Kidney (tissue), 14 donors: Measurements from ENCODE around the gene SPEM3. TPM values are rescaled to one million over a fixed set of nuclear protein-coding genes. Genes with fewer than 3 reads are reported as not detected.

Source experiments
- DNase-seq, 5 donors: peaks; one replicate each; pipeline ENCODE4 v3.0.0-alpha.2; 2013 to 2020
- FAIRE-seq: peaks from 2 replicates; lab custom pipeline; 2012; peaks lifted over from hg19 to GRCh38; lab: Jason Lieb, UNC
- H3K27ac ChIP-seq, 2 donors: one replicate each; pipeline ENCODE4 v1.7.0; 2013; ENCODE audit warnings: low read depth in 2 of 2, low read length in 2 of 2, inconsistent platforms in 1 of 2
- H3K27me3 ChIP-seq: one replicate; pipeline ENCODE4 v1.7.1; 2013; ENCODE audit warnings: low read length, inconsistent platforms; ENCODE audit not compliant: control insufficient read depth, insufficient read depth
- H3K36me3 ChIP-seq, 3 donors: one replicate each; pipeline versions ENCODE4 v1.7.0 to v1.7.1; 2013; ENCODE audit warnings: low read length in 3 of 3, control low read depth in 1 of 3, inconsistent platforms in 1 of 3; ENCODE audit not compliant: insufficient read depth in 3 of 3, control insufficient read depth in 2 of 3
- H3K4me1 ChIP-seq, 3 donors: one replicate each; pipeline versions ENCODE4 v1.7.0 to v1.7.1; 2013; ENCODE audit warnings: low read length in 3 of 3, inconsistent platforms in 1 of 3, low read depth in 1 of 3; ENCODE audit not compliant: control insufficient read depth in 2 of 3, insufficient read depth in 2 of 3
- H3K4me3 ChIP-seq, 3 donors: one replicate each; pipeline versions ENCODE4 v1.7.0 to v1.8.1; 2013; ENCODE audit warnings: low read length in 3 of 3, control low read depth in 1 of 3, inconsistent platforms in 1 of 3
- H3K9ac ChIP-seq, 3 donors: one replicate each; pipeline versions ENCODE4 v1.7.0 to v1.7.1; 2013; ENCODE audit warnings: low read length in 3 of 3, control low read depth in 1 of 3, inconsistent platforms in 1 of 3
- H3K9me3 ChIP-seq, 3 donors: one replicate each; pipeline versions ENCODE4 v1.7.0 to v1.7.1; 2013; ENCODE audit warnings: low read length in 3 of 3, control low read depth in 1 of 3, inconsistent platforms in 1 of 3; ENCODE audit not compliant: control insufficient read depth in 2 of 3, insufficient read depth in 1 of 3
- CTCF ChIP-seq: IDR thresholded peaks from 3 replicates; pipeline ENCODE4 v1.5.1; 2012; ENCODE audit warnings: mild to moderate bottlenecking, moderate library complexity, borderline replicate concordance; ENCODE audit not compliant: insufficient read depth; ENCODE audit errors: extremely low read depth
- intact Hi-C: fragments of 100-400 bp; cut with DNase I; formaldehyde crosslinking; loops from one replicate; pipeline ENCODE4 v1.11.1; 2022
- polyA plus RNA-seq: library from polyadenylated mRNA; stranded (reverse); fragments of 350-450 nt; fragmentation: Illumina TruSeq; extraction: RNeasy Lipid Tissue Mini Kit (QIAGEN cat#74804); gene quantifications from one replicate; pipeline ENCODE4 v1.2.3, GENCODE V29; 2014; ENCODE audit warnings: low read depth, low replicate concordance; ENCODE audit not compliant: insufficient read depth
- total RNA-seq: library from RNA; stranded (reverse); fragmentation: NEBNext Ultra II Directional; extraction: Animal tissue kit (Norgen Biotek cat#: 25700); gene quantifications from one replicate; pipeline ENCODE4 v1.2.1, GENCODE V29; 2021
- donor health status: control.
- donor health status: control.
- donor health status: control.
- donor health status: control.
- donor health status: control.
- donor health status: DM: yes; HTN: yes; CAD: no.
- donor health status: Normal renal cell carcinoma (clear cell type).

SPEM3 gene
- total and polyA plus RNA-seq, 2 donors from 2014 or later, result not detected

DNA sequence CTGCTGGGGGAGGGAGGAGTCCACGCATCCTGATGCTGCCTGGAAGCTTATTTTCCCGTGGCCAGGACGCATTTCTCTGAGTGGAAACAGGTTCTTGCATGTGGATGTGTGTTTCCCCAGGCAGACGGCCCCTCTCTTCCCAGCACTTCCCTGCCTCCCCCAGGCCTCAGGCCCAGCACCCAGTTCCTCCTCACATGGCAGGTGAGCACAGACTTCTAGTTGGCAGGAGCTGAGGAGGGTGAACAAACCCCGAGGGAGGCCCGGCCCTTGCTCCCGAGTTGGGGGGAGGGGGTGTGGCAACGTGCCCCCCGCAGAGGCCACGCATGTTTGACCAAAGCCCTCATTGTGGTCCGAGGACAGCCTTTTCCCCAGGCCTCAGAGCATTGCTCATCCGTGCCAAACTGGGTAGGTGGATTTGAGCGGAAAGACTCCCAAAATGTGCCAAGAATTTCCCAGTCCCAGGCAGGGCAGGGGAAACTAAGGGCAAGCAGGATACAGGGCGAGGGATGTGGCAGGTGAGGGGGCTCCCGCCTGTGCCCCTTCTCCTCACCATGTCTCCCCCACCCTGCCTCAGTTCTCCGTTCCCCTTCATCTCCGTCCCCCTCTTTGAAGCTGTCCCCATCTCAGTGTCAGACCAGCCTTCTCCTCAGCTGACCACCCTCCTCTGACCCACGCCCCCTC, 10.0 kb upstream of the SPEM3 start:
- Histone ChIP-seq H3K36me3 (no peaks in the 10 kb centered on the region), H3K9me3 (no peaks in the 10 kb centered on the region), H3K27me3 (no peaks in the 10 kb centered on the region), H3K4me1 (no peaks in the 10 kb centered on the region), H3K9ac (no peak overlapping the region), H3K4me3 (no peak overlapping the region), H3K27ac (no peak overlapping the region)
- no peak for FAIRE-seq
- intact Hi-C loops, result no loop called here
- TF ChIP-seq CTCF, result no peak
- no peak for DNase-seq

DNA sequence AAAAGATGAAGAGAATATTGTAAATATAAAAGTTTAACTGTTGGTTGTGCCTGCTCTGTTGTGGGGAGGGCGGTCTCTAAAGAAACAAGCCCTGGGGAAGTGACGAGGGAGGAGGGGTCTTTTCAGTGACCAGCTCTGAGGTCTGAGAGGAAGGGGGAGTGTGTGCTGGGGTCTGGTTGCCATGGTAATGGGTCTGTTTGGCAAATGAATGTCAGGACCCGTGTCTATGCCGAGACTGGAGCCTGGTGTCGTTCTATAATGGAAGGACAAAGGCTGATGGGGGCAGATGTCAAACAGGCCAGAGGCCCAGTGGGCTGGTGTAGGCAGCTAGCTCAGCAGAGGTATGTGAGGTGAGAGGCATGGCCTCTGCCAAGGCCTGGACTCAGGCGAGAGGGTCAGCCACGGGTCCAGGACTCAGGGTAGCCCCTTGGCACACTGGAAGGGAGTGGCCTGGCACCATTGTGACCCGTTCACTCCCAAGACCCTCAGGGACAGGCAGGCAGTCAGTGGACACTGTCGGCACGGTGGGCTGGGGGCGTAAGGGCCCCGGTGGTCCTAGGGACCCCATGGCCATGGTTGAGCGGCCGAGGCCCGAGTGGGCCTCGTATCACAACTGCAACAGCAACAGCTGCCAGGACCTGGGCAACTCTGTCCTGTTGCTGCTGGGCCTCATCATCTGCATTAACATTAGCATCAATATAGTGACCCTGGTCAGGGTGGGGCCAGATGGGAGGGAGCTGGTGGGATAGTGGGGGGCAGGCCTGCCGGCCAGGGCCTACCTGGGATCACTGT, 8.6 kb upstream of the SPEM3 start, which contains the start of gene SPEM1:
TSS of gene SPEM1 (plus strand) at position 506 of the 792 bp plus-strand sequence. CDS start at position 567, 61 bp downstream.
- no peaks in the 10 kb centered on the region for H3K9me3 ChIP-seq
- H3K4me1 ChIP-seq, result no peaks in the 10 kb centered on the region
- FAIRE-seq (no peak), DNase-seq (peak in 4 of 5 donors; percentile 72 to 81 (median 77))
- no peak within 1 kb of the TSS for H3K27ac ChIP-seq
- no peak within 1 kb of the TSS for H3K9ac ChIP-seq
- no peak for TF ChIP-seq CTCF
- intact Hi-C loops, result no loop called here
- H3K4me3 ChIP-seq, result no peak within 1 kb of the TSS
- H3K36me3 ChIP-seq, result no peaks in the 10 kb centered on the region
- H3K27me3 ChIP-seq, result no peaks in the 10 kb centered on the region

DNA sequence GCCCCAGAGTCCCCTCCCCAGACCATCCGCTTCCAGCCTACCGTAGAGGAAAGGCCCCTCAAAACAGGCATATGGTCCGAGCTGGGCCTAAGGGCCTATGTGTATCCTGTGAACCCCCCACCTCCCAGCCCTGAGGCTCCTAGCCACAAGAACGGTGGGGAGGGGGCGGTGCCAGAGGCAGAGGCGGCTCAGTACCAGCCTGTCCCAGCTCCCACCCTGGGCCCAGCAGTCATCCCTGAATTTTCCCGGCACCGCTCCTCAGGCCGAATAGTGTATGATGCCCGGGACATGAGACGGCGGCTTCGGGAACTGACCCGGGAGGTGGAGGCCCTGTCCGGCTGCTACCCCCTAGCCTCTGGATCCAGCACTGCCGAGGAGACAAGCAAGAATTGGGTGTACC, 7.5 kb upstream of the SPEM3 start:
- TF ChIP-seq CTCF, result no peak
- intact Hi-C loops, result no loop called here
- H3K27me3 ChIP-seq, result no peaks in the 10 kb centered on the region
- FAIRE-seq, result no peak
- H3K9ac ChIP-seq, result no peak overlapping the region
- no peak for DNase-seq
- H3K4me1 ChIP-seq, result no peaks in the 10 kb centered on the region
- H3K9me3 ChIP-seq, result no peaks in the 10 kb centered on the region
- no peaks in the 10 kb centered on the region for H3K36me3 ChIP-seq
- no peak overlapping the region for H3K27ac ChIP-seq
- H3K4me3 ChIP-seq, result no peak overlapping the region
